PC-9 (cell line): Measurements from ENCODE around the gene ZDHHC6.

Source experiments
- EZH2 ChIP-seq: fragments of 200-600 bp; sonication (generic); IDR thresholded peaks from 2 replicates; pipeline ENCODE4 v1.8.0; 2017; ENCODE audit warnings: antibody characterized with exemption, low read depth
- TF ChIP-seq, protein P1 (sequence below): fragments of 200-600 bp; sonication (generic); conservative IDR thresholded peaks from 2 replicates; pipeline ENCODE4 v1.6.1; 2017; ENCODE audit warnings: mixed run types, antibody characterized with exemption, mild to moderate bottlenecking, moderate library complexity

DNA sequence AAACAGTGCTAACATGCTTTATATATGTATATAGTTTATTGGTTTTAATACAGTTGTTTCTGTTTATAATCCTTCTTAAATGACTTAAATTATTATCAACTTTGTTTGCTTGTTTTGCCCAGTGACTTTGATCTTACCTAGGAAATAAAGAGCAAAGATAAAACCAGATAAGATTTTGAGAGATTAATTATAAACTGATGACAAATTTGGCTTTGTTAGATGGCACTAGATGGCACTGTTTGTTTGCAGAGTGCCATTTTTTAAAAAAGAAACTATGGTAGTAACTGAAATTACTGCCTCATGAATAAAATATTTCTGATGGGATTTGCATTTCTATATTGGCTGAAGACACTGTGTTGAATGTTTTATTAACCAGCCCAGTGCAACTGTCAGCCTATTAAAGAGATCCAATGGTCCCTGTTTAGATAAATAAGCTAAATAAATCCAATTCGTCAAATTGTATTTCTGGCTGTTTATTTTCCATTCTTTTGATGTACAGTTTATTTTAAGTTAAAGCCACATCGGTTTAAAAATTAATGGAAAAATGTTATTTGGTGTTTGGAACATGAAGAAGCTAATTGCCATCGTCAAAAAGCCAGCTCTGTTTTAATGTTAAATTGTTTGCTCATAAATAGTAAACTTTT lies 29.0 kb upstream of the ZDHHC6 start:
- TF ChIP-seq, protein P1, sequence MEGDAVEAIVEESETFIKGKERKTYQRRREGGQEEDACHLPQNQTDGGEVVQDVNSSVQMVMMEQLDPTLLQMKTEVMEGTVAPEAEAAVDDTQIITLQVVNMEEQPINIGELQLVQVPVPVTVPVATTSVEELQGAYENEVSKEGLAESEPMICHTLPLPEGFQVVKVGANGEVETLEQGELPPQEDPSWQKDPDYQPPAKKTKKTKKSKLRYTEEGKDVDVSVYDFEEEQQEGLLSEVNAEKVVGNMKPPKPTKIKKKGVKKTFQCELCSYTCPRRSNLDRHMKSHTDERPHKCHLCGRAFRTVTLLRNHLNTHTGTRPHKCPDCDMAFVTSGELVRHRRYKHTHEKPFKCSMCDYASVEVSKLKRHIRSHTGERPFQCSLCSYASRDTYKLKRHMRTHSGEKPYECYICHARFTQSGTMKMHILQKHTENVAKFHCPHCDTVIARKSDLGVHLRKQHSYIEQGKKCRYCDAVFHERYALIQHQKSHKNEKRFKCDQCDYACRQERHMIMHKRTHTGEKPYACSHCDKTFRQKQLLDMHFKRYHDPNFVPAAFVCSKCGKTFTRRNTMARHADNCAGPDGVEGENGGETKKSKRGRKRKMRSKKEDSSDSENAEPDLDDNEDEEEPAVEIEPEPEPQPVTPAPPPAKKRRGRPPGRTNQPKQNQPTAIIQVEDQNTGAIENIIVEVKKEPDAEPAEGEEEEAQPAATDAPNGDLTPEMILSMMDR: peak; percentile 68
- no peak for TF ChIP-seq EZH2
